CD4-positive, alpha-beta T cell treated with Interleukin-4 for 4 hours (primary cell): ENCODE data around the gene CBL.

Experiments
- DNase-seq: peaks from one replicate; pipeline ENCODE4 v3.0.0-alpha.2; 2020

The CBL gene

DNA sequence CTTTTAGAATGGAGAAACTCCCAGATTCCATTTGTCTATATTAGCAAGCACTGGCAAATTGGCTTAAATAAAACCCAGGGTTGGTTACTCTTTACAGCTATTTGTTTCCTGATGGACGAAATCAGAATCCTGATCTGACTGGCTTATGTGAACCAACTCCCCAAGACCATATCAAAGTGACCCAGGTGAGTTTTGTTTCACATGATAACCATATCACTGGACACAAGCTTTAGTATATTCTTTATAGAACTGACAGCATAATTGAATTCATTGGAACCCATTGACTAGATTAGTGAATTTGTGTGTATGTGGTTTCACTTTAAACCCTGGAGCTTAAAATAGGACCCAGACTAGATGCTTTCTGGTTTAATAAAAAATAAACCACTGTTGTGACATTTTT, 71.5 kb downstream of the CBL start:
- no peak for DNase-seq

DNA sequence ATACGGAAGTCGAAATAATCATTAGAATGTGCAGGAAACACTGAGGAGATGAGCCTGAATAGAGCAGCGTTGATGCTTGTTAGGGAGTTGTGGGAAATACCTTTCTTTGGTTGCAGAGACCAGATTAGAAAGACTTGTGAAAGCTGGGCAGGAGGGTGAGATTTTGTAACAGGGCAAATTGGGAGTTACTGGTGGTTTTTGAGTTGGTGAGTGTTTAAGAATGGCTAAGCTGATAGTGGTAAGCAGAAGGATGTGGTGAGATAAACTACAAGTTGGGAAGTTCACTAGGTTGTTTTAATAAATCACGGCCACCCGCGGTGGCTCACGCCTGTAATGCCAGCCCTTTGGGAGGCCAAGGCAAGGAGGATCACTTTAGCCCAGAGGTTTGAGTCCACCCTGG, 76.4 kb downstream of the CBL start:
- no peak for DNase-seq

DNA sequence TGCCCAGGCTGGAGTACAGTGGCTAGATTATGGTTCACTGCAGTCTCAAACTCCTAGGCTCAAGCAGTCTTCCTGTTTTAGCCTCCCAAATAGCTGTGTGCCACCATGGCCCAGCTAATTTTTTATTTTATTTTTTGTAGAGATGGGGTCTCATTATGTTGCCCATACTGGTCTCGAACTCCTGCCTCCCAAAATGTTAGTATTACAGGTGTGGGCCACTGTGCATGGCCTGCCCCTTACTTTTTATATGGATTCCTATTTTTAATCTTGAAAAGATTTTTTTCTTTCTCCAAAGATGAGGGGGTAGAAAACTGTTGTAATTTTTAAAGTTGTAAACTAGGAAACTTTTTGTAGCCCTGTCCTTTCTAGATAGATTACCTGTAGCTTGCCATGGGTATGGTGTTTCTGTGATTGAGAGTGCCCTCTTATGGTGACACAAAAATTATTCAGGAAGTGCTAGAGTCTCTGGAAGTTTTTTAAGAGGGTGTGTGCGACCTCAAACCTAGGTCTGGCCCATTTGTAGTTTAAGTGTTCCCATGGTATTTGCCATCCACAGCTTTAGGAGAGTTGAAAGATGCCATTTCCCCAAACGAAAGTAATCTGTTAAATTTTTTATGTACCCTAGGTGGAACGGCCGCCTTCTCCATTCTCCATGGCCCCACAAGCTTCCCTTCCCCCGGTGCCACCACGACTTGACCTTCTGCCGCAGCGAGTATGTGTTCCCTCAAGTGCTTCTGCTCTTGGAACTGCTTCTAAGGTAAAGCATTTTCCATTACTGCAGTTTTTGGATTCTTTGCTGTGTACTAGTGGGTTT, 78.4 kb downstream of the CBL start:
- DNase-seq = peak; percentile 69

DNA sequence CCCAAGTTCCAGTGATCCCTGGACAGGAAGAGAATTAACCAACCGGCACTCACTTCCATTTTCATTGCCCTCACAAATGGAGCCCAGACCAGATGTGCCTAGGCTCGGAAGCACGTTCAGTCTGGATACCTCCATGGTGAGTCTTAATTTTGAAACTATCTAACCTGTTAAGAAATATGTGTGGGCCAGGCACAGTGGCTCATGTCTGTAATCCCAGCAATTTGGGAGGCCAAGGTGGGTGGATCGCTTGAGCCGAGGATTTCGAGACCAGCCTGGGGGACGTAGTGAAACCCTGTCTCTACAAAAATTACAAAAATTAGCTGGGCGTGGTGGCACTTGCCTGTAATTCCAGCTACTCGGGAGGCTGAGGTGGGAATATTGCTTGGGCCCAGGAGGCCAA, 79.3 kb downstream of the CBL start:
- DNase-seq = no peak

DNA sequence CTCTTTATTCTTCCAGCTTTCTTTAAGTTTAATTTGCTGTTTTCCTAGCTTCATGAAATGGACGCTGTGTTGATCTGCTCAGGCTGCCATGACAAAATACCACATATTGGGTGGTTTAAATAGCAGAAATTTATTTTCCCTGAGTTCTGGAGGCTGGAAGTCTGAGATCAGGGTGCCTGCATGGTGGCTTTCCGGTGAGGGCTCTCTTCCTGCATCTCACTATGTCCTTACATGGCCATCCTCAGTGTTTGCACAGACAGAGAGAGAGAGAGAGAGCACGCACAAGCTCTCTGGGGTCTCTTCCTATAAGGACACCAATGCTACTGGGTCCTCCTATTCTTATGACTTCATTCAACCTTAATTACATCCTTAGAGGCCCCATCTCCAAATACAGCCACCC, 82.1 kb downstream of the CBL start:
- no peak for DNase-seq

DNA sequence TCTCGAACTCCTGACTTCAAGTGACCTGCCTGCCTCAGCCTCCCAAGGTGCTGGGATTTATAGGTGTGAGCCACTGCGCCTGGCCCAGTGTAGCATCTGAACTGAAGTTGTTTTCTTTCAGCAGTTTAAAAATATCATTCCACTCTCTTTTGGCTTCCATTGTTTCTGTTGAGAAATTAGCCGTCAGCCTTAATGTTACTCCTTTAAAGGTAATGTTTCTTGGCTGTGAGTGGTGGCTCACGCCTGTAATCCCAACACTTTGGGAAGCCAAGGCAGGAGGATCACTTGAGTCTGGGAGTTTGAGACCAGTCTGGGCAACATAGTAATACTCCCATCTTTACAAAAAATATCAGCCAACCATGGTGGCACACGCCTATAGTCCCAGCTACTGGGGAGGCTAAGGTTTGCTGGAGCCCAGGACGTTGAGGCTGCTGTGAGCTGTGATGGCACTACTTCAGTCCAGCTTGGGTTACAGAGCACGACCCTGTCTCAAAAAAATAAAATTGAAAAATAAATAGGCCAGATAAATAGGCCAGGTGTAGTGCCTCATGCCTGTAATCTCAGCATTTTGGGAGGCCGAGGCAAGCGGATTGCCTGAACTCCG, 84.9 kb downstream of the CBL start:
- no peak for DNase-seq

DNA sequence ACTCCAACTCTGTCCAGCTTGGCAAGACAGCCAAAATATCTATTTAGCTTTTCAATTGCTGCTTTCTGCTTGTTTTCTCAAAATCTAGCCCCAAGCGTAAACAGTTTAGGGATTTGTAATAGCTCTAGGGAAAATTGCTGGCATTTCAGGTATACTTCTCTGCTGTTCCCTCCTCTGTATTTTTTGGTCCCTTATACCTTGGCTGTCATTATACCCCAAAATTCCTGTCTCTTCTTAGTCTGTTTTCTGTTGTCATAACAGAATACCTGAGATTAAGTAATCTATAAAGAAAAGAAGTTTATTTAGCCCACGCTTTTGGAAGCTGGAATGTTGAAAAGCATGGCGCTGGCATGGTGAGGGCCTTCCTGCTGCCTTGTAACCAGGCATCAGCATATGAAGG, 87.3 kb downstream of the CBL start:
- DNase-seq = no peak

DNA sequence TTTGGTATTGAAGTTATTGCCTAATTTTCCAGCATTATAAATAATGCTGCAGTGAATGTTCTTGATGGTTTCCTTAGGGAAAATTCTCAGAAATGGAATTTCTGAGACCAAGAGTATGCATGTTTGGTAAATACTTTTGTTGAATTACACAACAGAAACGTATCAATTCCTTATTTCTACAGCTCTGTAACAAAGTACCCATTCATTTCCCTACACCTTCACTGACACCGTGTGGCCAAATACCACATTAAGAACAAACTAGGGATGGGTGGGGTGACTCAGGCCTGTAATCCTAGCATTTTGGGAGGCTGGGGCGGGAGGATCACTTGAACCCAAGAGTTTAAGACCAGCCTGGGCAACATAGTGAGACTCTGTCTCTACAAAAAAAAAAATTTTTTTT, 89.0 kb downstream of the CBL start:
- no peak for DNase-seq

DNA sequence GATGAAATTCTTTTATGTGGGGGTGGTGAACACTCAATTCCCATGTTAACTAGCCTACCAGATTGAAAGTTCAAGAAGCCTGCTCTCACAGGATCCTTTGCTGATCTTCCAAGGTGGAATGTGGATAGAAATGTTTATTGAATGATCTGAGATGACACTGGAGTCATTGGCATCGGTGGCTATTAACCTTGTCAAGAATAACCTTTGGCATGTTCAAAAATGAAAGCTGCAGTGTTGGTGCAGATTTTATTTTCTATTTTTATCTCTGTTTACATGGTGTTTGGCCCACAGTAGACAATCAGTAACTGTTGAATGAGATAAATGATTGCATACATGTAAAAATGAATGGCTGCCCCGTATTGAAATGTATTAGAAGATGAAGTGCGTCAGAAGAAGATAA, 91.8 kb downstream of the CBL start:
- no peak for DNase-seq

DNA sequence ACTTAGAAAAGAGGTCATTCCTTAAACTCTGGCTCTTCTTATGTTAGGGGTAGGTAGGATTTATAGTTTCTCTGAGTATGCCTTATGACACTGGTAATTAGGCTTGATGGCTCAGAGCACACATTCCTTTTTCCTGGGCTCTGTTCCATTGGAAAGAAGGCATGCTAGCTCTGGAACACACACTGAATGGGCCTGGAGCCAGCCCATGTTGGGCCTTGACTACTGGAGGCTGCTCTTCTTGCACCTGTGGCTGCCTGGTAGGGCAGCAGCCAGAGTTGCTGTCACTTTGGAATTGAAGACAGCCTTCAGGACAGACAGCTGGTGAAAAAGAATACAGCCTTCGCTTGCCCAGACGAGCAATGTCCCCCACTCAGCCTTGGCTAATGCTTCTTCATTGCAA, 92.6 kb downstream of the CBL start:
- no peak for DNase-seq

DNA sequence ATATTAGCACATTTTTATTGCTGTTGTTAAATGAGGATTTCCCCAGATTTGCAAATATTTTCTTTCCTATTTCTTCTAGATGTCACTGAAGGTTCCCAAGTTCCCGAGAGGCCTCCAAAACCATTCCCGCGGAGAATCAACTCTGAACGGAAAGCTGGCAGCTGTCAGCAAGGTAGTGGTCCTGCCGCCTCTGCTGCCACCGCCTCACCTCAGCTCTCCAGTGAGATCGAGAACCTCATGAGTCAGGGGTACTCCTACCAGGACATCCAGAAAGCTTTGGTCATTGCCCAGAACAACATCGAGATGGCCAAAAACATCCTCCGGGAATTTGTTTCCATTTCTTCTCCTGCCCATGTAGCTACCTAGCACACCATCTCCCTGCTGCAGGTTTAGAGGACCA, 93.3 kb downstream of the CBL start:
- no peak for DNase-seq

DNA sequence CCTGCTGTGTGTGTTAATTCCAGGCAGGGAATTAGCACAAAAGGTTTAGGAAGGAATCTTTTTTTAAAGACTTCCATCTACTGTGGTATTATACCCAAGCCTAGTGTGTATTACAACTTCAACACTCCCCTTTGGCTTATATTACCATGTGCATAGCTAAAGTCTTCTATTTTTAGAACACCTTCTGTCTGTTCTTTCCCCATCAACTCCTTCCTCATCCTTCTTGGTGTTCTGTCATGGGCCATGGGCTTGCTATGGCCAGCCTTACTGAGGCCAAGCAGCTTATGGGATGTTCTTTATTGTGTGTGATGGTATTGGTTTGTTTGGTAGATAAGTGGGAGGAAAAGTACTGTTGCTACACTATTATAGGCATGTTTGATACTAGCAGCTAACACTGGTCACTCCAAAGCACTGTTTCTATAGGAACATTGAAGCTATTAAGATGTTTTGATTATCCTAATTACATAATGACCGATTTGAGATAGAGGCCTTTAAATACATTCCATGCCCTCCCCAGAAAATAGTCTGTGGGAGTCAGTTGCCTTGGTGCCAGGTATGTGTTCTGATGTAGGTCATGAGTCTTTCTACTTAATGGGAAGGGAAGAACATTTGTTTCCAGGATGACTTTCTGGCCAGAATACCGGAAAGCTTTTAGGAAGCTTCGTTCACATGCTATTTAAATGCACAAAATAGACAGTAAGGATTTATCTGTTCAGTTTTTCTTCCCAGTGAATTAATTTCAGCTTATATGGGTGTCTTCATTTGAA, 94.2 kb downstream of the CBL start:
- no peak for DNase-seq

DNA sequence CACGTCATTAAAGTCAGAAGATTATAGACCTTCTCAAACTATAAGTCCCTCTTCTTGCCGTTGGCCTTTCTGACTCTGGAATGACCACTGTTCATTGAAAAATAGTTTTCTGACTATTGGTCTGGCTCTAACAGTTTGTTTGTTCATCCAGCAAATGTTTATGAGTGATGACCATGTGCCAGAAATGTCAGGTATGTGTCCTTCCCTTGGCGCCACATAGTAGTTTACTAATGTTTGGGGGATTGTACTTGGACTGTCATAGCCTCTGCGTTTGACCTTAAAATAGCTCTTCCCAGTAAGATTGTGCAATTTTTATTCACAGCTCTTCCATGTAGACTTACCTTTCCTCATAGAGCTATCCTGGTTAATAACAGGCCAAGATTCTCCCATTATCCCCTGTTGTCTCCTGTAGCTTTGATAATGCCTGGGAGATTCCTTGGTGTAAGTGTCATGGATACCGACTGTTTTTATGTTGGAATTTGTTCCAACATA, 97.1 kb downstream of the CBL start:
- DNase-seq = no peak

DNA sequence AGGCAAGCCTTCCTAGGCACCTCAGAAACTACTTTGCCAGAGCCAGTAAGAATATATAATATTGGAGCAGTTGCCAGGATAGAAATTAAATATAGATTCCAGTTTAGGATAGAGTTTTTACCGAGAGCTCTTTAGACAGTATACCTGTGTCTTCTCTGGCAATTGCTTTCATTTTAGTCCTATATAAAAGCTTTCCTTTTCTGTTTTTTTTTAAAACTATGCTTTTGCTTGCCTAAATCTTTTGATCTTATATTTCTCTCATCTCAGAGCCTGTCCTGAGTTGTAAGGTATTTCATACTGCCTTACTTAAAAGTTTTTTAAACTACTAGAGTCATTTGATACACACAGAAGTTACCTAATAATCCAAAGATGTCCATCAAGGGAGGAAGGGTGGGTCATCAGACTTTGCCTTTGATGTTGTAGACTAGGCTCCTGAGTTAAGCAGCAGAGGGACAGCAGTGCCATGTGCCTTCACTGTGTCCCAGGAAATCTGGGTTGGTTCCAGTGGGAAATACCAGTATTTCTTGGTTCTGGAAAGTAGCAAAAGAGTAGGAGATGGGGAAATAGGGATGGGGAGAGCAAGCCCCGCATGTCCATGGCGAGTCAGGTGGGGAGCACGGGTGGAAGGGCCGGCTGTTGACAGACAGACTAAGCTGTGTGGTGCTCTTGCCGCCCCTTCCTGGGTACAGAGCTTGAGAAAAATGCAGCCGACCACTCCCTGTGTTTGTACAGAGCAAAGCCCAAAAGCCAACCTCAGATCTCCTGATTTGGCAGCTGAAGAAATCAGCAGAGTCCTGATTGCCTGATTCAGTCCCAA, 99.6 kb downstream of the CBL start:
- no peak for DNase-seq

DNA sequence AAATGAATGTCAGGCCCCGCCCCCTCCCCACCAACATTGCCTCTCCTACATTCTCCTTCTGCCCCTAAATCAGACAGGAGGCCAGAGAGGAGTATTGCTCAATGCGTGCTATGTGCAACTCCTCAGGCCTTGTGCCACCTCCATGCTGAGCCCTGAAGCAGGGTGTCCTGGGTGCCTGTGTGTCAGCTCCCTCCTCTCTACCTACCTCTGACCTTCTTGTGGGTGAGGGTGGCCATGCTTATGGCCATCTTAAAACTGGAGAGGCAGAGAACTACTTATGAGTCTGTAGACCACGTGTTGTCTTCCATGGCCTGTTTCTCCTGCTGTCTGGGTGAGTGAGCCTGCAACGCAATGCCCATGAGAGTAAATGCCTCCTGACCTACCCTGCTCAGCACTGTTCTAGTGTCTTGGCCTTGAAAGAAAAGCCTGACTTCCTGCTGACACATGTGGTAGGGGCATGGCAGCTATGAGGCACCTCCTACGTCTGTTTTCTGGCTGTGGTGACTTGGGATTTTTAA, 100.3 kb downstream of the CBL start:
- DNase-seq = peak; percentile 5

DNA sequence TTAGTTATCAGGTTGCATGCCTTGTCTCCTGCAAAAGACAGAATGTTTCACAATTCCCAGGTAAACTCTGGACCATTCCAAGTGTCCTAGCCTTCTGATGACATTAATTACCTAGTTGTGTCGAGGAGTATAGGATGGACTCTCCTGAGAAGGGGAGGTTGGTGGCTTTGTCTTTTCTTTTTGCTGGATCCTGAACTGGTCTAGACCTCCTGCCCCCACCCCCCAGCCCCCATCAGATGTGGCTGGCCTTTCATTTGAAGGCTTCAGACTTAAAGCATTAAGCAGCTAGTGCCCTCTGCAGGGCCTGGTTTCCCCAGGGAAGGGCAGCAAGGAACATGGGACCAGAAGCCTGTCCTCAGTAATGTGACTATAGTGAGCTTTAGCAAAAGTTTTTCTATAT, 101.1 kb downstream of the CBL start:
- no peak for DNase-seq

DNA sequence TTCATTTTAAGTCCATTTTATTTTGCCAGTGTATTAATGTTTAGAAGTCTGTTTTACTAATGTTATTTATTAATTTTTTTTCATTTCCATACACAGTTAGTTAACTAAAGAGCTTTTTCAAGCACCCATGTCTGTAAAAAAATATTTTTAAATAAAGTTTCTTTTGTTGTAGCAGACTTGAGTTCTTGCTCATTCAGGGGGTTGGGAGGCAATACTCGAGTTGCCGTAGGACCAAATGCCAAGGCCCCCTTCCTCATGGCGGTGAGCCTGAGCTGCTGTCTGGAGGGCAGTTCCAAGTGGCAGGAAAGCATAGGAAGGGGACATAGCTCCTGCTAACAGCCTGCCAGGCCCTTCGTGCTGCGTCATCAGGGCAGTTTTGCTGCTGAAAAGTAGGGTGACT, 101.8 kb downstream of the CBL start:
- no peak for DNase-seq

DNA sequence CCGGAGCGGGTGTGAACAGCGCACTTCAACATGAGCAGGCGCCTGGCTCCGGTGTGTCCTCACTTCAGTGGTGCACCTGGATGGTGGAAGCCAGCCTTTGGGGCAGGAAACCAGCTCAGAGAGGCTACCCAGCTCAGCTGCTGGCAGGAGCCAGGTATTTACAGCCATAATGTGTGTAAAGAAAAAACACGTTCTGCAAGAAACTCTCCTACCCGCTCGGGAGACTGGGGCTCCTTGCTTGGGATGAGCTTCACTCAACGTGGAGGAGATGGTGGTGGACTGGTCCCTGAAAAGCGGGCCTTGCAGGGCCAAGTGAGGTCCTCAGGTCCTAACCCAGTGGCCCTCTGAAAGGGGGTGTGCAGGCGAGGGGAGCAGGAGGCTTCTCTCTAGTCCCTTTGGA, 103.3 kb downstream of the CBL start:
- no peak for DNase-seq

DNA sequence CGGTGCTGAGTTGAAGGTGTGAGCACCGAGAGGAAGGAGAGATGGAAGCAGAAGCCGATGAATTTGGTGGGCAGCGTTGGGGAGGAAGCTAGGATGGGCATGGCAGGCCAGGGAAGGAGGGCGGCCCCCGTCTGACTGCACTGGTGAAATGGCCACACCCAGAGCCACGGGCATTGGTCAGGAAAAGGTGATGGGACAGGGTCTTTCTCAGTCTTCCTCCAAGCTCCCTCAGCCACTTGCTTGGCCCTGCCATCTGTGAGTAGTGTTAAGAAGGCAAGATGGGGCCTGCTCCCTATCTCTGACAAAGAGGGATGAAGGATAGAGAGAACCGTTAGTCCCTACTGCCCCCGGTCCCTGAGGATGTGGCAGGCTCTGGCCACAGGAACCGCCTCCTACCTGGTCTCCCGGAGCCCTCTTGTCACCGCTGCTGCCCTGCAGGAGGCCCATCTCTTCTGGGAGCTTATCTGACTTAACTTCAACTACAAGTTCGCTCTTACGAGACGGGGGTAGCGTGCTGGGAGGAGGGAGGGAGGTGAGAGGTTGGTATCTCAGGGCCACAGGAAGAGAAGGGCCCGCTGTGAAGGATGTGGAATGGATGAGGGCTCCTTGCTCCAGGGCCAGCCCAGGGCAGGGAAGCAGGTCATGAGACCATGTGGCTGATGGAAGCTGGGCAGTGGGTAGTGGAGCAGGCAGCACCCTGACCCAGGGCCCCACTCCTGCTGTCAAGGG, 104.0 kb downstream of the CBL start:
- DNase-seq = no peak

DNA sequence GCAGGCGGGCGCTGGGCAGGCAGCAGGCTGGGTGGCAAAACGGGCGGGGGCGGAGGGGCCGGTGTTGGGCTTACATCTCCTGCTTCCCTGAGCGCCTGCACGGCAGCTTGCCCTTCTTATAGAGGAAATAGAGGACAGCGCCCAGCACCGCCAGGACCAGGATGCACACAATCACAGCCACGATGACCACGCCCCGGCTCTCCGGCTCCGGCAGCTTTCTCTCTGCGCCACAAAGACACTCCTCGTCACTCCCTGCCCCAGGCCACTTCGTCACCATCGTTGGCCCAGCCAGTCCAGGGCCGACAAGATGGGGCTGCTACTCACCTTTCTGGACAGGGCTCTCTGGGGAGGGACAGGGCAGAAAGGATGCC, 104.5 kb downstream of the CBL start:
- no peak for DNase-seq

DNA sequence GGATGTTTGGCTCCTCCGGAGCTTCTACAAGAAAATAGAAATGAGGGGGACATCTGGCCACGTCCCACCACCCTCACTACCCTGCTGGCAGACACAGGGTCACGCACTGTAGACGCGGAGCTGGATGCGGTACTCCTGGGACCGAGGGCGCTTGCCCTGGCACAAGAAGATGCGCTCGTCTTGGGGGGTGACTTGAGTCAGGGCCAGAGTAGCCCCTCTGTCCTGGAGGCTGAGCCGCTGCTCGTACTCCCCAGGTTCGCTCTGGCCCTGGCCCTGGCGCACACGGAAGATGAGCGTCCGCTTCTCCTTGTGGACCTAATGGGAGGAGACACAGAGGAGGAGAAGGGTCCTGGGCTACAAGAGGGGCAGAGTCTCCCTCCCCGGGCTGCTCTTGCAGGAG, 108.6 kb downstream of the CBL start:
- no peak for DNase-seq
